Psoas muscle (tissue), 8 donors: Measurements from ENCODE around the gene ALS2. TPM values are rescaled to one million over a fixed set of nuclear protein-coding genes. Genes with fewer than 3 reads are reported as not detected.

Experiments used
- ATAC-seq, 4 donors: fragments of 200-7000 bp; cut with Tn5 transposase; one replicate each; pipeline ENCODE4 v1.9.1; 2020; ENCODE audit warnings: moderate library complexity in 3 of 4, mild to moderate bottlenecking in 2 of 4
- DNase-seq, 2 donors: peaks; one replicate each; pipeline ENCODE4 v3.0.0-alpha.2; 2020
- H3K27ac ChIP-seq: fragments of 200-600 bp; one replicate; pipeline ENCODE4 v1.8.0; 2022
- H3K27me3 ChIP-seq, 3 donors: fragments of 200-600 bp in 1 of 3; one replicate each; pipeline versions ENCODE4 v1.6.1 to v1.8.0; 2013 to 2022; ENCODE audit warnings: low read length in 2 of 3, mild to moderate bottlenecking in 2 of 3, moderate library complexity in 1 of 3; ENCODE audit not compliant: insufficient read depth in 3 of 3
- H3K36me3 ChIP-seq, 2 donors: fragments of 200-600 bp in 1 of 2; one replicate each; pipeline versions ENCODE4 v1.6.1 to v1.8.0; 2013 to 2022; ENCODE audit warnings: low read depth in 1 of 2, mild to moderate bottlenecking in 1 of 2, moderate library complexity in 1 of 2; ENCODE audit not compliant: insufficient read depth in 1 of 2
- H3K4me1 ChIP-seq: fragments of 200-600 bp; one replicate; pipeline ENCODE4 v1.8.0; 2022
- H3K4me3 ChIP-seq: fragments of 200-600 bp; one replicate; pipeline ENCODE4 v1.8.0; 2022; ENCODE audit warnings: mild to moderate bottlenecking
- H3K9me3 ChIP-seq: fragments of 200-600 bp; one replicate; pipeline ENCODE4 v1.8.0; 2022
- WGBS, 3 donors: extraction: QIAGEN DNeasy Blood & Tissue Kit; methylation state at CpG; one replicate each; pipeline versions ENCODE4 v1.1.6 to v1.1.7; 2013; 5-methylcytosine and 5-hydroxymethylcytosine counted together
- intact Hi-C, 2 donors: fragments of 100-400 bp; cut with DNase I; formaldehyde crosslinking; loops; one replicate each; pipeline versions ENCODE4 v1.11.0 to v1.14.2; 2022
- long read RNA-seq, 2 donors: library from polyadenylated mRNA; unstranded; transcript quantifications; one replicate each; pipeline ENCODE4 v2.0.0, GENCODE V29; 2021
- polyA plus RNA-seq, 3 donors: library from polyadenylated mRNA; stranded (reverse); fragments of 200-250 nt; gene quantifications; one replicate each; pipeline ENCODE4 v1.2.3, GENCODE V29; 2013
- total RNA-seq, 4 donors: library from RNA; stranded (reverse); fragmentation: NEBNext Ultra II Directional in 2 of 4; extraction: Animal tissue kit (Norgen Biotek cat#: 25700) in 2 of 4; gene quantifications; one replicate each; pipeline versions ENCODE4 v1.2.1 to v1.2.4, GENCODE V29; 2021 to 2023
- TF ChIP-seq, protein P1 (sequence below): fragments of 200-600 bp; IDR thresholded peaks from one replicate; pipeline ENCODE4 v1.8.0; 2022; ENCODE audit warnings: antibody characterized with exemption
- donor health status: healthy with polysubstance abuse.
- donor health status: DM: no; HTN: no; CAD: no; lungs with moderate emphysema.
- donor health status: Bipolar disorder and iron deficiency.
- donor health status: healthy.
- donor health status: DM: yes; HTN: yes; CAD: no.
- donor health status: DM: no; HTN: no; CAD: no.
- donor health status: DM: no; HTN: no; CAD: no.
- donor health status: DM: yes; HTN: yes; CAD: no.

The ALS2 gene
- total RNA-seq (10 to 100 TPM; 17.2 to 26.4 (median 21.4) TPM), polyA plus RNA-seq (10 to 100 TPM in 1 of 3 donors, 1 to 10 TPM in 2; 6.3 to 18.9 (median 7.0) TPM)
- long read RNA-seq, donor 1, full-length matches to known transcripts, result 6 of 10 reads
- long read RNA-seq, donor 1, partial matches to known transcripts, result 3 of 10 reads
- long read RNA-seq, donor 1, other reads (novel, unspliced or antisense), result 1 of 10 reads
- long read RNA-seq, donor 2, full-length matches to known transcripts, result 17 of 27 reads
- long read RNA-seq, donor 2, partial matches to known transcripts, result 6 of 27 reads
- long read RNA-seq, donor 2, other reads (novel, unspliced or antisense), result 4 of 27 reads

GRCh38 chr2:201780674-201781493 is at the start of gene ALS2:
ALS2 (minus strand) TSS chr2:201780933; CDS start chr2:201768885, 12,048 bp downstream.
- ATAC-seq (peak; percentile 97), DNase-seq (peak; percentile 98)
- H3K9me3 ChIP-seq, result no peaks in the 10 kb centered on the region
- no peaks in the 10 kb centered on the region for H3K36me3 ChIP-seq
- peaks cover 33% of the 10 kb centered on the region for H3K4me1 ChIP-seq
- TF ChIP-seq, protein P1, sequence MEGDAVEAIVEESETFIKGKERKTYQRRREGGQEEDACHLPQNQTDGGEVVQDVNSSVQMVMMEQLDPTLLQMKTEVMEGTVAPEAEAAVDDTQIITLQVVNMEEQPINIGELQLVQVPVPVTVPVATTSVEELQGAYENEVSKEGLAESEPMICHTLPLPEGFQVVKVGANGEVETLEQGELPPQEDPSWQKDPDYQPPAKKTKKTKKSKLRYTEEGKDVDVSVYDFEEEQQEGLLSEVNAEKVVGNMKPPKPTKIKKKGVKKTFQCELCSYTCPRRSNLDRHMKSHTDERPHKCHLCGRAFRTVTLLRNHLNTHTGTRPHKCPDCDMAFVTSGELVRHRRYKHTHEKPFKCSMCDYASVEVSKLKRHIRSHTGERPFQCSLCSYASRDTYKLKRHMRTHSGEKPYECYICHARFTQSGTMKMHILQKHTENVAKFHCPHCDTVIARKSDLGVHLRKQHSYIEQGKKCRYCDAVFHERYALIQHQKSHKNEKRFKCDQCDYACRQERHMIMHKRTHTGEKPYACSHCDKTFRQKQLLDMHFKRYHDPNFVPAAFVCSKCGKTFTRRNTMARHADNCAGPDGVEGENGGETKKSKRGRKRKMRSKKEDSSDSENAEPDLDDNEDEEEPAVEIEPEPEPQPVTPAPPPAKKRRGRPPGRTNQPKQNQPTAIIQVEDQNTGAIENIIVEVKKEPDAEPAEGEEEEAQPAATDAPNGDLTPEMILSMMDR, result no peak
- peak within 1 kb of the TSS; percentile 98 for H3K4me3 ChIP-seq
- peak within 1 kb of the TSS; percentile 92 for H3K27ac ChIP-seq
- intact Hi-C loops, result no loop called here
- 0% methylated on average over 47 to 60 of the region's 60 CpGs for WGBS, 3 donors
- no peaks in the 10 kb centered on the region for H3K27me3 ChIP-seq

- TF ChIP-seq, protein P1, result no peak
- H3K27me3 ChIP-seq, result peaks cover 0 to 2% (median 0%) of the 10 kb centered on the region in 3 donors
- intact Hi-C loops, result no loop called here
- H3K4me3 ChIP-seq, result no peak overlapping the region
- H3K36me3 ChIP-seq, result no peaks in the 10 kb centered on the region
- WGBS, 3 donors, result 77 to 83% (median 78%) methylated on average over 2 of the region's 2 CpGs
- ATAC-seq, result no peak
- no peak overlapping the region for H3K27ac ChIP-seq
- H3K9me3 ChIP-seq, result no peaks in the 10 kb centered on the region
- DNase-seq, result no peak
- H3K4me1 ChIP-seq, result no peaks in the 10 kb centered on the region
Observed at GRCh38 chr2:201828220-201828619, 47.5 kb upstream of the ALS2 start.

- DNase-seq (no peak), ATAC-seq (no peak)
- WGBS, 3 donors, result 90 to 97% (median 92%) methylated on average over 3 of the region's 3 CpGs
- no peaks in the 10 kb centered on the region for H3K4me1 ChIP-seq
- H3K4me3 ChIP-seq, result no peak overlapping the region
- TF ChIP-seq, protein P1, result no peak
- intact Hi-C loops, result no loop called here
- H3K27me3 ChIP-seq, result peaks cover 0 to 2% (median 0%) of the 10 kb centered on the region in 3 donors
- no peaks in the 10 kb centered on the region for H3K9me3 ChIP-seq
- H3K27ac ChIP-seq, result no peak overlapping the region
- H3K36me3 ChIP-seq, result no peaks in the 10 kb centered on the region
Observed at GRCh38 chr2:201827621-201828020, 46.9 kb upstream of the ALS2 start.

- H3K9me3 ChIP-seq, result no peaks in the 10 kb centered on the region
- TF ChIP-seq, protein P1, result no peak
- H3K36me3 ChIP-seq, result no peaks in the 10 kb centered on the region
- intact Hi-C loops, result no loop called here
- peaks cover 0 to 2% (median 0%) of the 10 kb centered on the region in 3 donors for H3K27me3 ChIP-seq
- peaks cover 4% of the 10 kb centered on the region for H3K4me1 ChIP-seq
- no peak overlapping the region for H3K4me3 ChIP-seq
- ATAC-seq (no peak), DNase-seq (no peak)
- no peak overlapping the region for H3K27ac ChIP-seq
- WGBS, 3 donors, result 75 to 84% (median 75%) methylated on average over 1 of the region's 1 CpG
Observed at GRCh38 chr2:201824212-201824611, 43.5 kb upstream of the ALS2 start.
